GM18867 (cell line): ENCODE measurements around the gene UBA1.
A peak's percentile ranks its signal among the peaks of the same experiment; 100 is the strongest.

Experiments
- ATAC-seq: cut with Tn5 transposase; IDR thresholded peaks from one replicate; pipeline ENCODE4 v1.9.1; 2021; ENCODE audit warnings: mild to moderate bottlenecking, moderate library complexity; ENCODE audit not compliant: unreplicated experiment

The UBA1 gene

GRCh38 chrX:47193475-47194193, at the start of gene UBA1:
UBA1 (plus strand) TSS chrX:47193829; CDS start chrX:47198803, 4,974 bp downstream.
- peak; percentile 87 for ATAC-seq

- peak; percentile 7 for ATAC-seq
These were observed 49.6 kb upstream of the UBA1 start for GRCh38 chrX:47143894-47144625.

GRCh38 chrX:47144626-47145394, 48.8 kb upstream of the UBA1 start, which contains the start of the genes NDUFB11 and RBM10:
NDUFB11 (minus strand) TSS chrX:47144702; CDS start chrX:47144679, 23 bp downstream.
RBM10 (plus strand) TSS chrX:47145221; CDS start chrX:47147482, 2,261 bp downstream.
- ATAC-seq, result peak; percentile 89

- peak; percentile 30 for ATAC-seq
These were observed 48.1 kb upstream of the UBA1 start for GRCh38 chrX:47145395-47146120.

GRCh38 chrX:47146121-47146935, 47.3 kb upstream of the UBA1 start:
- no peak for ATAC-seq

- no peak for ATAC-seq
These were observed 46.4 kb upstream of the UBA1 start for GRCh38 chrX:47146936-47147859.

- ATAC-seq, result no peak
These were observed 44.7 kb upstream of the UBA1 start for GRCh38 chrX:47148946-47149345.

GRCh38 chrX:47151435-47151834, 42.2 kb upstream of the UBA1 start:
- ATAC-seq, result no peak

GRCh38 chrX:47156611-47157520, 36.8 kb upstream of the UBA1 start:
- no peak for ATAC-seq

GRCh38 chrX:47158131-47158530, 35.5 kb upstream of the UBA1 start:
- no peak for ATAC-seq

GRCh38 chrX:47158781-47159180, 34.8 kb upstream of the UBA1 start:
- ATAC-seq, result no peak

- ATAC-seq, result no peak
These were observed 32.8 kb upstream of the UBA1 start for GRCh38 chrX:47160781-47161180.

- ATAC-seq, result no peak
These were observed 30.6 kb upstream of the UBA1 start for GRCh38 chrX:47162927-47163583.

- ATAC-seq, result no peak
These were observed 29.2 kb upstream of the UBA1 start for GRCh38 chrX:47164420-47164819.

GRCh38 chrX:47166126-47166525, 27.5 kb upstream of the UBA1 start:
- no peak for ATAC-seq

GRCh38 chrX:47168495-47169073, 25.0 kb upstream of the UBA1 start:
- no peak for ATAC-seq

- no peak for ATAC-seq
These were observed 24.4 kb upstream of the UBA1 start for GRCh38 chrX:47169273-47169672.
